GM19035 (cell line): ENCODE results near the gene WDR31.
"Not testable (repeated sequence)": the region's sequence is repeated elsewhere in the genome, so short reads cannot be mapped to it uniquely, and the experiment has no call there.

Experiments used
- ATAC-seq: cut with Tn5 transposase; IDR thresholded peaks from one replicate; pipeline ENCODE4 v1.9.1; 2021; ENCODE audit not compliant: unreplicated experiment

WDR31 gene

DNA sequence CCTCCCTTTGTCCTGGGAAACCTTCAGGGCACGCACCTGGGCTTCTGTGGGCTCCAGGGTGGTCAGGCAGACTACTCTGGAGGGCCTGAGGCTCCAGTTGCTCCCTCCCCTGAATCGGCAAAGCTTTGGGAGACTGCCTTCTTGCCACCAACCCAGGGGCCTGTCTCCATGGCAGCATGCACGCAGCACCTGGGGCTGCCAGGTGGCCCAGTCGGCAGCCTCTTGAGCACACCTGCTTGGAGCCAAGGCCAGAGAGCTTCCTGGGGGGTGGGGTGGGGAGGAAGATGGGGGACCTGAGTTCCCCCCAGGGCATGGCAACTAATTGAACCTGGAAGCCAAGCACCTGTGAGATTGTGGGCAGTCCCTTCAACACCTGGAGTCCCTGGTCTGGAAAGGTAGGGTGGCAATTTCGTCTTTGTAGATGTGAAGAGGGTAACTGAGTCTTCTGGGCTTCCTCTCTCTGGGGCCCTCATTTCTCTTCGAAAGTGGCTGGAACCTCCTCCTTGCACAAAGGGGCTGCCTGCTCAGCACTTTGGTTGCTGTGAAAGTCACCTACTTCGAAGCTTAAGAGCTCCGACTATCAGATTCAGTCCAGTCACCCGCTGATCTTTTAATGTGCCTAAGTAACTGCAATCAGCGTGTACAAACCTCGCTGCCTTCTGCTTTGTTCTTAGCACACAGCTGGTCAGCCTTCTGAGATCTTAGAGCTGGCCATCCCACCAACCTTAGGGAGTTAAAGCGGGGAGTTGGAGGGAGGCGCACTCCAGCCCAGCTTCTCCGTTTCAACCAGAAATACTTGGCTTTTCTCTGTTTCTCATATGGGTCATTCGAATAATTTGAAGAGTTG, 40.9 kb downstream of the WDR31 start:
- no peak for ATAC-seq

DNA sequence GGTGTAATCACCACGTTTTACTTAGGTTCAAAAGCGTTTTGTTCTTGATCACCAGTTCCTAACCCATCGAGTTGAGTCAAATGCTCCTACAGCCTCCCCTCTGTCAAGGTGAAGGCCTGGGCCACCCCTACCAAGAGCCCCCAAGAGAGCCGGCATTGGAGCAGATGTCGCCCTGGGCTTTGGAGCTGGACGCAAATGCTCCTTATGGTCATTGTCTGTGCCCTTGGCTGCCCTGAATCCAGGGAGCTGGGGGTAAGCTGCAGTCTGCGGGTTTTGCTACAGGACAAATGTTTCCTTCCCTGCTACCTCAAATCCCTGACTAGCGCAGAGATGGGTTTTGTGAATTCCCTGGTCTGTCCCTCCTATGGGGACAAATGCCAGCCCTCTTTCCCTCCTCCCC, 41.8 kb downstream of the WDR31 start:
- ATAC-seq, result no peak

GRCh38 chr9:113296796-113297558, 43.1 kb downstream of the WDR31 start:
- ATAC-seq, result no peak

DNA sequence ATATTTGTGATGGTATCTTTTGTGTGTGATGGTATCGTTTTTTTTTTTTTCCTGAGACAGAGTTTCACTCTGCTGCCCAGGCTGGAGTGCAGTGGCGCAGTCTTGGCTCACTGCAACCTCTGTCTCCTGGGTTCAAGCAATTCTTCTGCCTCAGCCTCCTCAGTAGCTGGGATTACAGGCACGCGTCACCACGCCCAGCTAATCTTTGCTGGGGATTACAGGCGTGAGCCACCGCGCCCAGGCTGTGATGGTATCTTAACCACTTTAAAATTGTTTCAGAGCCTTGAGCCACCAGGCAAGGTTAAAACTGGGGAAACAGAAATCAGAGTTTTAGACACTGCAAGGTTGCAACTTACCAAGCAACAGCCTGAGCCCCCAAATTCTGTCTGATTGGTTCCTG, 43.8 kb downstream of the WDR31 start:
- ATAC-seq, result not testable (repeated sequence)

- no peak for ATAC-seq
Observed at GRCh38 chr9:113293285-113293878, 46.7 kb downstream of the WDR31 start.

DNA sequence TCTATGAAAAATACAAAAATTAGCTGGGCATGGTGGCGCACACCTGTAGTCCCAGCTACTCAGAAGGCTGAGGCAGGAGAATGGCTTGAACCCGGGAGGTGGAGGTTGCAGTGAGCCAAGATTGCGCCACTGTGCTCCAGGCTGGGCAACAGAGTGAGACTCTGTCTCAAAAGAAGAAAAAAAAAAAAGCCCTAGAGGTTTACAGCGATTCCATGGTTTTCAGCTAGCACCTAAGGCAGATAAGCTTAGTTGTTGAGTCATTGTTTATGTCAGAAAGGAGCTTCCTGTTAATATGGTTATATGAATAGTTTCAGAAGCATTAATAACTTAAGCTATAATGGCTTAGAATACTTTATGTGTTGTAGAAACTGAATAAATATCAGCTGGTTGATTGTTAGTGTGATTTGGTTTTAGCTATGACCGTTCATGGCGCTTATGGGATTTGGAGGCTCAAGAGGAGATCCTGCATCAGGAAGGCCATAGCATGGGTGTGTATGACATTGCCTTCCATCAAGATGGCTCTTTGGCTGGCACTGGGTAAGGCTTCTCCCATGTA, 49.9 kb downstream of the WDR31 start:
- no peak for ATAC-seq

DNA sequence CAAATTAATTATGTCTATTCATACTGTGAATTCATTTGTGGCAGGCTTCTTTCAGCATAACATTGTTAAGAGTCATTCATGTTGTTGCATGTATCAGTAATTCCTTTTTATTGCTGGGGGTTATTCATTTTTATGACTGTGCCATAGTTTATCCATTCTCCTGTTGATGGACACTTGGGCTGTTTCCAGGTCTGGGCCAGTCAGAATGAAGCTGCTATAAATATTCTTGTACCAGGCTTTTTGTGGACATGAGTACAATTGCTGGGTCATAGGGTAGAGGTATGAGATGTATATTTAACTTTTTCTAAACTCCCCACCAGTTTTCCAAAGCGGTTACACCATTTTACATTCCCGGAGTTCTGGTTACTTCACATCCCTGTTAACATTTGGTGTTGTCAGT, 51.0 kb downstream of the WDR31 start:
- ATAC-seq, result no peak

DNA sequence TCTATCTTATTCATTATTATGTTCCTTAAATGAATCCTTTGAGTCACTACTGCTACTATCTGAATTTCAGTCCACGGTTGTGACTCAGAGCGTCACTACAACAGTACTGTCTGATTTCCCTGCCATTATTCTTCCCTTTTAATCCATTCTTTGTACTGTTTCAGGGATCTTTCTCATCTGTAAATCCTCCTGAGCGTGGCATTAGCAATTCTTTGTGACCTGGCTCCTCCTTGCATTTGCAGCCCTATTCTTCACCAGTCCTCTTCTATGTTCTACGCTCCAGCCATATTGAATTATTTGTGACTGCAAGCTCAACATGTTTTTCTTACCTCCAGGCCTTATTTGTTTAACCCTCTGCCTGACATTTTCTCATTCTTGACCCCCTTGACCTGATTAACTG, 58.7 kb downstream of the WDR31 start:
- ATAC-seq, result no peak

DNA sequence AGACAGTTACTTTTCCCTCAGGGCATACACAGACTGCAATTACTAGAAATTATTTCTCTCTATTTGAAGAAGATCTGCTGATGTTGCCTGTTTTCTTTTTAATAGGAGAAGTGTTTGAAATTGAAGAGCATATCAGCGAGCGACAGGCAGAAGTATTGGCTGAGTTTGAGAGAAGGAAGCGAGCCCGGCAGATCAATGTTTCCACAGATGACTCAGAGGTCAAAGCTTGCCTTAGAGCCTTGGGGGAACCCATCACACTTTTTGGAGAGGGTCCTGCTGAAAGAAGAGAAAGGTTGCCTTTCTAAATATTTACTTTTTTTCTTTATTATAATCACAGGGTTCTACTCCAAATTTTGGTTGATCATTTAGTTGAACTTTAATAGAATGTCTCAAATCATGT, 61.2 kb downstream of the WDR31 start:
- ATAC-seq, result no peak

- ATAC-seq, result peak; percentile 99
Observed at GRCh38 chr9:113275157-113276131, 64.6 kb downstream of the WDR31 start, which contains the start of the genes CDC26 and PRPF4. CDC26 (minus strand) TSS chr9:113275572; CDS start chr9:113272507, 3,065 bp downstream. PRPF4 (plus strand) TSS chr9:113275658; CDS start chr9:113275744, 86 bp downstream.

DNA sequence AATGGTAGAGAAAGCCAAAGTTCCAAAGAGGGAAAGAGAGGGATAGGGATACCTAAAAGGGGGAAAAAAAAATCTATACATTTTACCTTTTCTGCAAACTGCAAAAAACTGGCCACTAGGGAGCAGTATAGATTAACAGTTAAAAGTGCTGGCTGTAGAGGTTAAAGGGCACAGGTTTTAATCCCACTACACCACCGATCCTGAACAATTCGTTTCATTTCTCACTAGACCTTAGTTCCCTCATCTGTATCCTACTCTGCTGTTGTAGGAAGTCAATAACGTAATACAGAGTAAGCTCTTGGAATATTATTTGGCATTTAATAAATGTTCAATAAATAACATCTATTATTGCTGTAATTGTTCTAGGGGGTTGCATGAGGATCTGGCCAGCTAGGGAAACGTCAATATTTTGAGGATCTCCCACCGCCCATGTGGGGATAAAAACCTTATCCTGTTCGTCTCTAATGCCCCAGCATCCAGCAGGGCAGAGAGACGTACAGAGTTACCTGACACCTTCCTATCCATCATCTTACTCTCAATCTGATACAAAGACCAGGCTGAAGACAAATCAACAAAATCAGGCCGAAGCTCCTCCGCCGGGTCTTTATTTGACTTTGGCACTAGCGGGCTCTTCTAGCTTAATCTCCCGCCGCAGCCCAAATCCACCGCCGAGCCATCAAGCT, 65.5 kb downstream of the WDR31 start:
- peak; percentile 12 for ATAC-seq

DNA sequence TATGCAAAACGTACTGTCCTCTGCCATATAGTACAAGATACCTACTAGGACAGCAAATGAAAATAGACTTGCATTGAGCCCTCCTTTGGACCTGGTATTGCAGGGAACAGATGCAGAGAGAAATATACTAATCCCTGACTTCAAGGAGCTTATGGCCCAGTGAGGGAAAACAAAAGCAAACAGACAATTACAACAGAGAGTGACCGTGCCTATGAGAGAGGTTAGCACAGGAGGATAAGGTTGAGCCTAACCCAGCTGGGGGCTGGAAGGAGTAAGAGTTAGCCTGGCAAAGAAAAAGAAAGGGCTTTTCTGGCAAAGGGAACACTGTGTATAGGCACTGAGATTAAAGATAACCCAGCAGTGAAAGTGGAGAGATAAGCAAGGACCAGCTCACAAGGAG, 70.2 kb downstream of the WDR31 start:
- no peak for ATAC-seq

GRCh38 chr9:113269355-113269754, 70.7 kb downstream of the WDR31 start:
- no peak for ATAC-seq

GRCh38 chr9:113267911-113268566, 72.0 kb downstream of the WDR31 start:
- ATAC-seq, result no peak

DNA sequence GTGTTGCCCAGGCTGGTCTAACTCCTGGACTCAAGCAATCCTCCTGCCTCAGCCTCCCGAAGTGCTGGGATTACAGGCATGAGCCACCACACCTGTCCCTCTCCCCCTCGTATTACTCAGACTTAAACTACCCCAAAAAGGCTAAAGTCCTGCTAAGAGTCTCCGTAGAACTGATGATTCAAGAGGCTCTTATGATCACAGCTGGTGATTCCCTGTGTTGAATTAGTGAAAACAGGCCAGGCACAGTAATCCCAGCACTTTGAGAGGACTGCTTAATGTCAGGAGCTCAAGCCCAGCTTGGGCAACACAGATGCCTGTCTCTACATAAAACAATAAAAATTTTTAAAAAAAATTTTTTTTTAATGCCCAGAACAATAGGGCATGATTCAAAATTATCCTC, 73.9 kb downstream of the WDR31 start:
- no peak for ATAC-seq
